Stimulated activated CD4-positive, alpha-beta T cell treated with anti-CD3 and anti-CD28 coated beads, Interleukin-1b, Interleukin-23, amount 100 ng/mL, for 1 hour (primary cell): ENCODE data around the gene DHX40.
"Not testable (repeated sequence)": the region's sequence is repeated elsewhere in the genome, so short reads cannot be mapped to it uniquely, and the experiment has no call there.

Experiments
- DNase-seq, 2 donors: peaks; one replicate each; pipeline ENCODE4 v3.0.0-alpha.2; 2020; ENCODE audit warnings: low read depth in 2 of 2

DHX40 gene

GRCh38 chr17:59558039-59558438, 7.4 kb upstream of the DHX40 start:
- DNase-seq, result no peak

GRCh38 chr17:59558953-59559352, 6.5 kb upstream of the DHX40 start:
- no peak for DNase-seq

GRCh38 chr17:59561042-59561441, 4.4 kb upstream of the DHX40 start:
- DNase-seq, result no peak

GRCh38 chr17:59565959-59566324, 532 bp downstream of the DHX40 start:
- DNase-seq, result peak in 1 of 2 donors; percentile 2

GRCh38 chr17:59569151-59569550, 3.7 kb downstream of the DHX40 start:
- not testable (repeated sequence) for DNase-seq

- no peak for DNase-seq
These were observed 7.0 kb downstream of the DHX40 start for GRCh38 chr17:59572301-59572924.

GRCh38 chr17:59584168-59584567, 18.8 kb downstream of the DHX40 start:
- DNase-seq, result not testable (repeated sequence)

GRCh38 chr17:59600169-59600568, 34.8 kb downstream of the DHX40 start:
- no peak for DNase-seq

GRCh38 chr17:59601130-59601529, 35.7 kb downstream of the DHX40 start:
- no peak for DNase-seq

GRCh38 chr17:59607061-59607460, 41.7 kb downstream of the DHX40 start:
- DNase-seq, result no peak

- peak in 1 of 2 donors; percentile 17 for DNase-seq
These were observed 42.5 kb downstream of the DHX40 start for GRCh38 chr17:59607817-59608403.

GRCh38 chr17:59611503-59611902, 46.1 kb downstream of the DHX40 start:
- DNase-seq, result no peak

- no peak for DNase-seq
These were observed 51.0 kb downstream of the DHX40 start for GRCh38 chr17:59616253-59616920.

- no peak for DNase-seq
These were observed 51.8 kb downstream of the DHX40 start for GRCh38 chr17:59617156-59617732.

- no peak for DNase-seq
These were observed 53.6 kb downstream of the DHX40 start for GRCh38 chr17:59619035-59619297.

GRCh38 chr17:59619298-59620063, 54.1 kb downstream of the DHX40 start, which contains the start of gene CLTC:
Gene CLTC, plus strand, starts transcription at chr17:59619895. Its CDS starts 237 bp downstream, at chr17:59620132.
- DNase-seq, result peak; percentile 78 to 83

GRCh38 chr17:59620064-59620359, 54.6 kb downstream of the DHX40 start:
- no peak for DNase-seq

GRCh38 chr17:59620518-59621259, 55.3 kb downstream of the DHX40 start:
- DNase-seq, result peak in 1 of 2 donors; percentile 24

GRCh38 chr17:59621771-59622170, 56.4 kb downstream of the DHX40 start:
- no peak for DNase-seq

GRCh38 chr17:59623151-59623550, 57.7 kb downstream of the DHX40 start:
- no peak for DNase-seq

- no peak for DNase-seq
These were observed 61.3 kb downstream of the DHX40 start for GRCh38 chr17:59626756-59627155.

GRCh38 chr17:59627274-59627673, 61.9 kb downstream of the DHX40 start:
- no peak for DNase-seq
